IMR-90 (cell line): ENCODE data around the gene ABR.

Source experiments
- CHD1 ChIP-seq: IDR thresholded peaks from 2 replicates; pipeline ENCODE4 v1.6.1; 2012; ENCODE audit warnings: low read depth, low read length, improper control_type of control experiment
- CTCF ChIP-seq: conservative IDR thresholded peaks from 2 replicates; pipeline ENCODE4 v1.5.1; 2012; ENCODE audit warnings: mild to moderate bottlenecking, low read depth, low read length, improper control_type of control experiment
- MXI1 ChIP-seq: IDR thresholded peaks from 2 replicates; pipeline ENCODE4 v1.6.1; 2012; ENCODE audit warnings: low read depth, mild to moderate bottlenecking, low read length, moderate library complexity, borderline replicate concordance
- POLR2A ChIP-seq: IDR thresholded peaks from 2 replicates; pipeline ENCODE4 v1.6.1; 2012; ENCODE audit warnings: mild to moderate bottlenecking, low read depth, low read length
- RAD21 ChIP-seq: IDR thresholded peaks from 2 replicates; pipeline ENCODE4 v1.6.1; 2012; ENCODE audit warnings: low read length, improper control_type of control experiment
- RFX5 ChIP-seq: IDR thresholded peaks from 2 replicates; pipeline ENCODE4 v1.8.0; 2012; ENCODE audit warnings: low read depth, mild to moderate bottlenecking, low read length, moderate library complexity
- SMC3 ChIP-seq: fragments of 150-350 bp; IDR thresholded peaks from 2 replicates; pipeline ENCODE4 v1.6.1; 2016; ENCODE audit warnings: low read depth, mild to moderate bottlenecking, antibody characterized with exemption, low read length, moderate library complexity

GRCh38 chr17:979212-979538 lies 200.6 kb downstream of the ABR start:
- TF ChIP-seq CTCF: no peak
- TF ChIP-seq CHD1: no peak
- TF ChIP-seq POLR2A: no peak
- TF ChIP-seq RAD21: no peak
- TF ChIP-seq SMC3: no peak
- TF ChIP-seq MXI1: no peak
- no peak for TF ChIP-seq RFX5
